ENCODE results near the gene MINPP1. TPM values are rescaled to one million over a fixed set of nuclear protein-coding genes. Genes with fewer than 3 reads are reported as not detected.

MINPP1 gene
- total RNA-seq, 1 donor from 2014 or later, result 24.7 TPM

DNA sequence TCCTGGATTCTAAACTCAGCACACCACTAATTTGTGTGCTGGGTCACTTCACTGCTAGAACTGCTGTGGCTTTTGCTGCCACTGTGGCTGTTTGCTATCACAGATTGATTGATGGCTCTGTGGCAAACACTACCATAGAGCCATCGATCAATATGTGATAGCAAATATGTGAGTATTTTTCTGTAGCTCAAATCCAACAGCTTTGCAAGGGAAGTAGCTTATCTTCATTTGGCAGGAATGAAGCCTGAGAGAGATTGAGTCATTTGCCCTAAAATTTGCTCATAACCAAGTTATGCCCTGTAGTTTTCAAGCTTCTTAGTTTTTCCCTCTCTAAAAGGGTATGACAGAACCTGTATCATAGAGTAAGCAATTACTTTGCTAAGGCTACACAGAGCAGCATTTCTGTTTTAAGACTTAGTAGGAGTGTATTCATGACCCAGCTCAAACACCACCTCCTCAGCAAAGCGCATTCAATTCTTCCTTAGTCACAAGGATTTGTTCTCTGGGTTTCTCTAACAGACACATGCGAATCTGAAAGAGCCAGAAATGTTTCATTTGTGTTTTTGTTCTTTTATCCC lies 43.1 kb downstream of the MINPP1 start:
- peaks cover 5% of the 10 kb centered on the region for H3K9me3 Mint-ChIP-seq (ENCODE audit: unreplicated experiment)
- H3K4me3 ChIP-seq (ENCODE audit: insufficient read depth, low read depth, low read length), result no peak overlapping the region
- DNase-seq (ENCODE audit: low read depth) (peak; percentile 93), FAIRE-seq (peak; percentile 94)
- H3K36me3 ChIP-seq (ENCODE audit: insufficient read depth, low read length), result peaks cover 5% of the 10 kb centered on the region
- H3K4me1 ChIP-seq (ENCODE audit: insufficient read depth, low read length), result peaks cover 20% of the 10 kb centered on the region
- no peaks in the 10 kb centered on the region for H3K79me2 ChIP-seq (ENCODE audit: insufficient read depth, low read length)
- no peak overlapping the region for H3K4me3 Mint-ChIP-seq (ENCODE audit: unreplicated experiment)
- peaks cover 6% of the 10 kb centered on the region for H4K20me1 ChIP-seq (ENCODE audit: insufficient read depth, low read length)
- peak overlapping the region; percentile 45 for H3K9ac ChIP-seq (ENCODE audit: low read length)
- TF ChIP-seq EZH2 (IDR thresholded peaks at IDR 0.05; ENCODE audit: insufficient read depth, low read length), result no peak
- TF ChIP-seq, protein P1, sequence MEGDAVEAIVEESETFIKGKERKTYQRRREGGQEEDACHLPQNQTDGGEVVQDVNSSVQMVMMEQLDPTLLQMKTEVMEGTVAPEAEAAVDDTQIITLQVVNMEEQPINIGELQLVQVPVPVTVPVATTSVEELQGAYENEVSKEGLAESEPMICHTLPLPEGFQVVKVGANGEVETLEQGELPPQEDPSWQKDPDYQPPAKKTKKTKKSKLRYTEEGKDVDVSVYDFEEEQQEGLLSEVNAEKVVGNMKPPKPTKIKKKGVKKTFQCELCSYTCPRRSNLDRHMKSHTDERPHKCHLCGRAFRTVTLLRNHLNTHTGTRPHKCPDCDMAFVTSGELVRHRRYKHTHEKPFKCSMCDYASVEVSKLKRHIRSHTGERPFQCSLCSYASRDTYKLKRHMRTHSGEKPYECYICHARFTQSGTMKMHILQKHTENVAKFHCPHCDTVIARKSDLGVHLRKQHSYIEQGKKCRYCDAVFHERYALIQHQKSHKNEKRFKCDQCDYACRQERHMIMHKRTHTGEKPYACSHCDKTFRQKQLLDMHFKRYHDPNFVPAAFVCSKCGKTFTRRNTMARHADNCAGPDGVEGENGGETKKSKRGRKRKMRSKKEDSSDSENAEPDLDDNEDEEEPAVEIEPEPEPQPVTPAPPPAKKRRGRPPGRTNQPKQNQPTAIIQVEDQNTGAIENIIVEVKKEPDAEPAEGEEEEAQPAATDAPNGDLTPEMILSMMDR (IDR thresholded peaks at IDR 0.05; ENCODE audit: insufficient read depth, low read depth, low read length), result no peak
- no peaks in the 10 kb centered on the region for H3K27me3 Mint-ChIP-seq (ENCODE audit: low read depth, unreplicated experiment)
- peak overlapping the region; percentile 50 for H3K27ac ChIP-seq (ENCODE audit: low read depth, low read length)
- H3K4me1 Mint-ChIP-seq (ENCODE audit: low read depth, unreplicated experiment), result peaks cover 17% of the 10 kb centered on the region
- peak overlapping the region; percentile 76 for H3K4me2 ChIP-seq (ENCODE audit: low read length)
- no peak overlapping the region for H2AFZ ChIP-seq (ENCODE audit: low read depth, low read length)
- H3K27ac Mint-ChIP-seq (ENCODE audit: unreplicated experiment), result no peak overlapping the region
- H3K27me3 ChIP-seq (ENCODE audit: insufficient read depth, low read length), result no peaks in the 10 kb centered on the region
- no peaks in the 10 kb centered on the region for H3K9me3 ChIP-seq (ENCODE audit: insufficient read depth, low read depth, low read length)
- H3K36me3 Mint-ChIP-seq (ENCODE audit: low read depth, unreplicated experiment), result peaks cover 14% of the 10 kb centered on the region

DNA sequence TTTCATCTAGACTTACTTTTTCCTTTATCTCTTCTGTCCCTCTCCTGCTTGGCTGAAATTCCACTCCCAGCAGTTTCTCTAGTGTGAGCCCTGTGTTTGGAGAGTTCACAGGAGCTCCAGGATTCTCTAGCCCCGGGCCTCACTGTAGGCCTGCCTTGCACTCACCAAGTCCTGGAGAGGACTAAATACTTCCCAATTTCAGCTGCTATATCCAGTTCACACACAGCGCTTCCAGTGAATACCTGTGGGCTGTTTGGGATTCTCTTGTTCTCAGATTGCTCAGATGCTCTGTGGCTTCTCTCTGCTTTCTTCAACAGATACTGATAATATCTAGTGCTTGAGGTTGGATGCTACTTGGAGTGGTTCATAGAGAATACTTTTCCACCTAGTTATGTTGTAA lies 46.0 kb downstream of the MINPP1 start:
- no peaks in the 10 kb centered on the region for H3K79me2 ChIP-seq (ENCODE audit: insufficient read depth, low read length)
- Mint-ChIP-seq H3K27ac (ENCODE audit: unreplicated experiment) (peak overlapping the region; percentile 48), H3K4me1 (ENCODE audit: low read depth, unreplicated experiment) (peaks cover 17% of the 10 kb centered on the region), H3K4me3 (ENCODE audit: unreplicated experiment) (no peak overlapping the region), H3K9me3 (ENCODE audit: unreplicated experiment) (peaks cover 1% of the 10 kb centered on the region), H3K36me3 (ENCODE audit: low read depth, unreplicated experiment) (peaks cover 9% of the 10 kb centered on the region), H3K27me3 (ENCODE audit: low read depth, unreplicated experiment) (no peaks in the 10 kb centered on the region)
- no peaks in the 10 kb centered on the region for H3K27me3 ChIP-seq (ENCODE audit: insufficient read depth, low read length)
- peaks cover 6% of the 10 kb centered on the region for H4K20me1 ChIP-seq (ENCODE audit: insufficient read depth, low read length)
- FAIRE-seq (no peak), DNase-seq (ENCODE audit: low read depth) (peak; percentile 80)
- no peaks in the 10 kb centered on the region for H3K9me3 ChIP-seq (ENCODE audit: insufficient read depth, low read depth, low read length)
- no peak overlapping the region for H3K4me3 ChIP-seq (ENCODE audit: insufficient read depth, low read depth, low read length)
- H3K9ac ChIP-seq (ENCODE audit: low read length), result no peak overlapping the region
- no peak overlapping the region for H2AFZ ChIP-seq (ENCODE audit: low read depth, low read length)
- no peak overlapping the region for H3K27ac ChIP-seq (ENCODE audit: low read depth, low read length)
- H3K4me2 ChIP-seq (ENCODE audit: low read length), result no peak overlapping the region
- no peak for TF ChIP-seq EZH2 (IDR thresholded peaks at IDR 0.05; ENCODE audit: insufficient read depth, low read length)
- TF ChIP-seq, protein P1 (IDR thresholded peaks at IDR 0.05; ENCODE audit: insufficient read depth, low read depth, low read length), result no peak
- H3K36me3 ChIP-seq (ENCODE audit: insufficient read depth, low read length), result peaks cover 5% of the 10 kb centered on the region
- peaks cover 20% of the 10 kb centered on the region for H3K4me1 ChIP-seq (ENCODE audit: insufficient read depth, low read length)

DNA sequence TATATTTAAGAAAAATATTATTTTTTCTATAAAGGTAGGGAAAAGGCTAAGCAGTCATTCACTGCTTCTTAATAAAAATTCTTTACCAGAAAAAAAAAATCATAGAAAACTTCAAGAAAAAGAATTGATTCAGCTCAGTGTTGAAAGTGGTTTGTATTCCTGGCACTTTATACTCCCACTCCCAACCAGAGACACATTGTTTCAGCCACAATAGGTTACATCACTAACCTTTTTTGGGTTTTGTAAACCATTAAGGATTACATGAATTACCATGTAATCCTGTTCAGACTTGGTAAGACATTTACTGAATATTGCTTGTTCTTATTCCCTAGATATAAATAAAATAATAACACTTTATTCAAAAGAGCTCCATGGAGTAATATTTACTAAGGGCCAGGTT lies 46.6 kb downstream of the MINPP1 start:
- no peaks in the 10 kb centered on the region for H3K27me3 Mint-ChIP-seq (ENCODE audit: low read depth, unreplicated experiment)
- no peak overlapping the region for H3K27ac ChIP-seq (ENCODE audit: low read depth, low read length)
- H3K79me2 ChIP-seq (ENCODE audit: insufficient read depth, low read length), result no peaks in the 10 kb centered on the region
- no peak overlapping the region for H3K4me2 ChIP-seq (ENCODE audit: low read length)
- TF ChIP-seq, protein P1 (IDR thresholded peaks at IDR 0.05; ENCODE audit: insufficient read depth, low read depth, low read length), result no peak
- TF ChIP-seq EZH2 (IDR thresholded peaks at IDR 0.05; ENCODE audit: insufficient read depth, low read length), result no peak
- no peak overlapping the region for H3K27ac Mint-ChIP-seq (ENCODE audit: unreplicated experiment)
- peaks cover 6% of the 10 kb centered on the region for H4K20me1 ChIP-seq (ENCODE audit: insufficient read depth, low read length)
- DNase-seq (ENCODE audit: low read depth) (peak; percentile 42), FAIRE-seq (no peak)
- H3K9ac ChIP-seq (ENCODE audit: low read length), result no peak overlapping the region
- H3K36me3 ChIP-seq (ENCODE audit: insufficient read depth, low read length), result peaks cover 5% of the 10 kb centered on the region
- H3K4me3 ChIP-seq (ENCODE audit: insufficient read depth, low read depth, low read length), result no peak overlapping the region
- no peak overlapping the region for H3K4me3 Mint-ChIP-seq (ENCODE audit: unreplicated experiment)
- H3K36me3 Mint-ChIP-seq (ENCODE audit: low read depth, unreplicated experiment), result peaks cover 9% of the 10 kb centered on the region
- H3K27me3 ChIP-seq (ENCODE audit: insufficient read depth, low read length), result no peaks in the 10 kb centered on the region
- H2AFZ ChIP-seq (ENCODE audit: low read depth, low read length), result no peak overlapping the region
- H3K4me1 Mint-ChIP-seq (ENCODE audit: low read depth, unreplicated experiment), result peaks cover 17% of the 10 kb centered on the region
- H3K9me3 ChIP-seq (ENCODE audit: insufficient read depth, low read depth, low read length), result no peaks in the 10 kb centered on the region
- peaks cover 1% of the 10 kb centered on the region for H3K9me3 Mint-ChIP-seq (ENCODE audit: unreplicated experiment)
- H3K4me1 ChIP-seq (ENCODE audit: insufficient read depth, low read length), result peaks cover 18% of the 10 kb centered on the region

Measured in astrocyte (in vitro differentiated cells and primary cell).